ENCODE results near the gene WDR90. TPM values are rescaled to one million over a fixed set of nuclear protein-coding genes. Genes with fewer than 3 reads are reported as not detected.

The WDR90 gene
- total and polyA plus RNA-seq, 10 of the 15 experiments (the other 5 are each of a cell fraction or from before 2014, with no cell fraction given) = 2.0 to 65.0 (median 16.7) TPM

DNA sequence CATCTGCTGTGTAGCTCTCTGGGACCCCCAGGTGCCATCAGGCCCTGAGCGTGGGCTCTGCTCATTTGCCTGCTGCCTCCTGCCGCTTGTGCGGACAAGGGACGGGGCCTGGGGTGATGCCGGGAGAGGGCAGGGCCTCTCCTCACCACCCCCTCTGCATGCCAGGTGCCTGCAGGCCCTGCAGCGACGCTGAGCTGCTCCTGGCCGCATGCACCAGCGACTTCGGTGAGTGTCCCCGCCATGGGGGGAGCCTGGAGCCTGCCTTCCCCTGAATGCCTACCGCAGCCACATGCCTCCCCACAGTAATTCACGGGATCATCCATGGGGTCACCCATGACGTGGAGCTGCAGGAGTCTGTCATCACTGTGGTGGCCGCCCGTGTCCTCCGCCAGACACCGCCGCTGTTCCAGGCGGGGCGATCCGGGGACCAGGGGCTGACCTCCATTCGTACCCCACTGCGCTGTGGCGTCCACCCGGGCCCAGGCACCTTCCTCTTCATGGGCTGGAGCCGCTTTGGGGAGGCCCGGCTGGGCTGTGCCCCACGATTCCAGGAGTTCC lies 67.7 kb downstream of the WDR90 start (continued):
- TF ChIP-seq, protein P1, sequence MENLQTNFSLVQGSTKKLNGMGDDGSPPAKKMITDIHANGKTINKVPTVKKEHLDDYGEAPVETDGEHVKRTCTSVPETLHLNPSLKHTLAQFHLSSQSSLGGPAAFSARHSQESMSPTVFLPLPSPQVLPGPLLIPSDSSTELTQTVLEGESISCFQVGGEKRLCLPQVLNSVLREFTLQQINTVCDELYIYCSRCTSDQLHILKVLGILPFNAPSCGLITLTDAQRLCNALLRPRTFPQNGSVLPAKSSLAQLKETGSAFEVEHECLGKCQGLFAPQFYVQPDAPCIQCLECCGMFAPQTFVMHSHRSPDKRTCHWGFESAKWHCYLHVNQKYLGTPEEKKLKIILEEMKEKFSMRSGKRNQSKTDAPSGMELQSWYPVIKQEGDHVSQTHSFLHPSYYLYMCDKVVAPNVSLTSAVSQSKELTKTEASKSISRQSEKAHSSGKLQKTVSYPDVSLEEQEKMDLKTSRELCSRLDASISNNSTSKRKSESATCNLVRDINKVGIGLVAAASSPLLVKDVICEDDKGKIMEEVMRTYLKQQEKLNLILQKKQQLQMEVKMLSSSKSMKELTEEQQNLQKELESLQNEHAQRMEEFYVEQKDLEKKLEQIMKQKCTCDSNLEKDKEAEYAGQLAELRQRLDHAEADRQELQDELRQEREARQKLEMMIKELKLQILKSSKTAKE (IDR thresholded peaks at IDR 0.05; ENCODE audit: low read depth, poor library complexity, severe bottlenecking) = no peak
- TF ChIP-seq PAX5 (IDR thresholded peaks at IDR 0.05; ENCODE audit: borderline replicate concordance, low read depth, low read length) (no peak), MYC (IDR thresholded peaks at IDR 0.05; ENCODE audit: insufficient read depth, insufficient read length, insufficient replicate concordance, low read length, severe bottlenecking) (no peak), MAX (IDR thresholded peaks at IDR 0.05; ENCODE audit: low read depth, low read length) (no peak), STAT3 (IDR thresholded peaks at IDR 0.05; ENCODE audit: low read depth, low read length) (no peak), MEF2B (IDR thresholded peaks at IDR 0.05; ENCODE audit: partially characterized antibody, poor library complexity, severe bottlenecking) (no peak)
- TF ChIP-seq, protein P2, sequence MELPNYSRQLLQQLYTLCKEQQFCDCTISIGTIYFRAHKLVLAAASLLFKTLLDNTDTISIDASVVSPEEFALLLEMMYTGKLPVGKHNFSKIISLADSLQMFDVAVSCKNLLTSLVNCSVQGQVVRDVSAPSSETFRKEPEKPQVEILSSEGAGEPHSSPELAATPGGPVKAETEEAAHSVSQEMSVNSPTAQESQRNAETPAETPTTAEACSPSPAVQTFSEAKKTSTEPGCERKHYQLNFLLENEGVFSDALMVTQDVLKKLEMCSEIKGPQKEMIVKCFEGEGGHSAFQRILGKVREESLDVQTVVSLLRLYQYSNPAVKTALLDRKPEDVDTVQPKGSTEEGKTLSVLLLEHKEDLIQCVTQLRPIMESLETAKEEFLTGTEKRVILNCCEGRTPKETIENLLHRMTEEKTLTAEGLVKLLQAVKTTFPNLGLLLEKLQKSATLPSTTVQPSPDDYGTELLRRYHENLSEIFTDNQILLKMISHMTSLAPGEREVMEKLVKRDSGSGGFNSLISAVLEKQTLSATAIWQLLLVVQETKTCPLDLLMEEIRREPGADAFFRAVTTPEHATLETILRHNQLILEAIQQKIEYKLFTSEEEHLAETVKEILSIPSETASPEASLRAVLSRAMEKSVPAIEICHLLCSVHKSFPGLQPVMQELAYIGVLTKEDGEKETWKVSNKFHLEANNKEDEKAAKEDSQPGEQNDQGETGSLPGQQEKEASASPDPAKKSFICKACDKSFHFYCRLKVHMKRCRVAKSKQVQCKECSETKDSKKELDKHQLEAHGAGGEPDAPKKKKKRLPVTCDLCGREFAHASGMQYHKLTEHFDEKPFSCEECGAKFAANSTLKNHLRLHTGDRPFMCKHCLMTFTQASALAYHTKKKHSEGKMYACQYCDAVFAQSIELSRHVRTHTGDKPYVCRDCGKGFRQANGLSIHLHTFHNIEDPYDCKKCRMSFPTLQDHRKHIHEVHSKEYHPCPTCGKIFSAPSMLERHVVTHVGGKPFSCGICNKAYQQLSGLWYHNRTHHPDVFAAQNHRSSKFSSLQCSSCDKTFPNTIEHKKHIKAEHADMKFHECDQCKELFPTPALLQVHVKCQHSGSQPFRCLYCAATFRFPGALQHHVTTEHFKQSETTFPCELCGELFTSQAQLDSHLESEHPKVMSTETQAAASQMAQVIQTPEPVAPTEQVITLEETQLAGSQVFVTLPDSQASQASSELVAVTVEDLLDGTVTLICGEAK (IDR thresholded peaks at IDR 0.05; ENCODE audit: borderline replicate concordance) = no peak

Other genes with a start within 250 kb of the WDR90 start
Only the 7 nearest of the 25 such genes appear.
- gene WFIKKN1, start 18.4 kb upstream of the WDR90 start, total RNA-seq (2014; rRNA removed) = 0.06 and 0.11 TPM in 2 replicates
- gene WFIKKN1, start 18.4 kb upstream of the WDR90 start, total RNA-seq (2014; rRNA removed; fragmentation: Illumina TruSeq; extraction: Trizol) = 0.04 TPM in 1 of 2 replicates, not detected in the other
- gene WFIKKN1, start 18.4 kb upstream of the WDR90 start, total RNA-seq (2021) = 0.27 and 0.41 TPM in 2 replicates
- 0.01 and 0.03 TPM in 2 replicates for gene WFIKKN1, start 18.4 kb upstream of the WDR90 start, polyA plus RNA-seq (2011; rRNA removed)
- gene WFIKKN1, start 18.4 kb upstream of the WDR90 start, polyA plus RNA-seq (2014; fragmentation: Illumina TruSeq; extraction: Trizol) = 0.01 TPM in 1 of 2 replicates, not detected in the other
- not detected for gene WFIKKN1, start 18.4 kb upstream of the WDR90 start, polyA plus RNA-seq (2014; fragmentation: Nextera tagmentation; extraction: Ambion mirVana)
- 0.15 and 0.62 TPM in 2 replicates for gene WFIKKN1, start 18.4 kb upstream of the WDR90 start, polyA plus RNA-seq (2014; rRNA removed)
- gene WFIKKN1, start 18.4 kb upstream of the WDR90 start, polyA plus RNA-seq (2016; fragmentation: Nextera tagmentation; extraction: Ambion mirVana) = under 1 TPM; 0.05 to 0.19 TPM
- gene METTL26, start 13.1 kb upstream of the WDR90 start, total RNA-seq (2014; rRNA removed) = 107 and 116 TPM in 2 replicates
- gene METTL26, start 13.1 kb upstream of the WDR90 start, total RNA-seq (2014; rRNA removed; fragmentation: Illumina TruSeq; extraction: Trizol) = 31.9 and 36.2 TPM in 2 replicates
- gene METTL26, start 13.1 kb upstream of the WDR90 start, total RNA-seq (2021) = 94.0 and 97.0 TPM in 2 replicates
- 33.7 and 61.6 TPM in 2 replicates for gene METTL26, start 13.1 kb upstream of the WDR90 start, polyA plus RNA-seq (2011; rRNA removed)
- gene METTL26, start 13.1 kb upstream of the WDR90 start, polyA plus RNA-seq (2014; fragmentation: Illumina TruSeq; extraction: Trizol) = 14.0 and 25.0 TPM in 2 replicates
- 10 to 100 TPM in 1 of 2 experiments, 1 to 10 TPM in 1; 5.4 to 12.0 TPM for gene METTL26, start 13.1 kb upstream of the WDR90 start, polyA plus RNA-seq (2014; fragmentation: Nextera tagmentation; extraction: Ambion mirVana)
- gene METTL26, start 13.1 kb upstream of the WDR90 start, polyA plus RNA-seq (2014; rRNA removed) = 163 and 172 TPM in 2 replicates
- 100 to 1,000 TPM; 140 to 155 TPM for gene METTL26, start 13.1 kb upstream of the WDR90 start, polyA plus RNA-seq (2016; fragmentation: Nextera tagmentation; extraction: Ambion mirVana)
- 77.5 and 93.1 TPM in 2 replicates for gene MCRIP2, start 7.5 kb upstream of the WDR90 start, total RNA-seq (2014; rRNA removed)
- 16.9 and 21.3 TPM in 2 replicates for gene MCRIP2, start 7.5 kb upstream of the WDR90 start, total RNA-seq (2014; rRNA removed; fragmentation: Illumina TruSeq; extraction: Trizol)
- gene MCRIP2, start 7.5 kb upstream of the WDR90 start, total RNA-seq (2021) = 83.0 and 92.2 TPM in 2 replicates
- gene MCRIP2, start 7.5 kb upstream of the WDR90 start, polyA plus RNA-seq (2011; rRNA removed) = 15.2 and 37.4 TPM in 2 replicates
- gene MCRIP2, start 7.5 kb upstream of the WDR90 start, polyA plus RNA-seq (2014; fragmentation: Illumina TruSeq; extraction: Trizol) = 1.6 and 6.1 TPM in 2 replicates
- 1 to 10 TPM in 1 of 2 experiments, under 1 TPM in 1; 0.19 to 4.3 TPM for gene MCRIP2, start 7.5 kb upstream of the WDR90 start, polyA plus RNA-seq (2014; fragmentation: Nextera tagmentation; extraction: Ambion mirVana)
- gene MCRIP2, start 7.5 kb upstream of the WDR90 start, polyA plus RNA-seq (2014; rRNA removed) = 83.0 and 105 TPM in 2 replicates
- 10 to 100 TPM; 78.3 to 84.5 TPM for gene MCRIP2, start 7.5 kb upstream of the WDR90 start, polyA plus RNA-seq (2016; fragmentation: Nextera tagmentation; extraction: Ambion mirVana)
- gene RHOT2, start 18.8 kb downstream of the WDR90 start, total RNA-seq (2014; rRNA removed) = 57.3 and 77.8 TPM in 2 replicates
- gene RHOT2, start 18.8 kb downstream of the WDR90 start, total RNA-seq (2014; rRNA removed; fragmentation: Illumina TruSeq; extraction: Trizol) = 20.6 and 23.5 TPM in 2 replicates
- gene RHOT2, start 18.8 kb downstream of the WDR90 start, total RNA-seq (2021) = 149 and 167 TPM in 2 replicates
- 31.1 and 61.9 TPM in 2 replicates for gene RHOT2, start 18.8 kb downstream of the WDR90 start, polyA plus RNA-seq (2011; rRNA removed)
- gene RHOT2, start 18.8 kb downstream of the WDR90 start, polyA plus RNA-seq (2014; fragmentation: Illumina TruSeq; extraction: Trizol) = 9.4 and 44.3 TPM in 2 replicates
- gene RHOT2, start 18.8 kb downstream of the WDR90 start, polyA plus RNA-seq (2014; fragmentation: Nextera tagmentation; extraction: Ambion mirVana) = 1 to 10 TPM; 3.7 to 5.6 TPM
- 174 and 190 TPM in 2 replicates for gene RHOT2, start 18.8 kb downstream of the WDR90 start, polyA plus RNA-seq (2014; rRNA removed)
- gene RHOT2, start 18.8 kb downstream of the WDR90 start, polyA plus RNA-seq (2016; fragmentation: Nextera tagmentation; extraction: Ambion mirVana) = 100 to 1,000 TPM; 124 to 141 TPM
- 0.22 and 0.28 TPM in 2 replicates for gene RHBDL1, start 26.3 kb downstream of the WDR90 start, total RNA-seq (2014; rRNA removed)
- gene RHBDL1, start 26.3 kb downstream of the WDR90 start, total RNA-seq (2014; rRNA removed; fragmentation: Illumina TruSeq; extraction: Trizol) = 0.09 TPM in 1 of 2 replicates, not detected in the other
- gene RHBDL1, start 26.3 kb downstream of the WDR90 start, total RNA-seq (2021) = 1.0 and 1.3 TPM in 2 replicates
- 0.27 and 0.65 TPM in 2 replicates for gene RHBDL1, start 26.3 kb downstream of the WDR90 start, polyA plus RNA-seq (2011; rRNA removed)
- gene RHBDL1, start 26.3 kb downstream of the WDR90 start, polyA plus RNA-seq (2014; fragmentation: Illumina TruSeq; extraction: Trizol) = 0.04 TPM in 1 of 2 replicates, not detected in the other
- gene RHBDL1, start 26.3 kb downstream of the WDR90 start, polyA plus RNA-seq (2014; fragmentation: Nextera tagmentation; extraction: Ambion mirVana) = not detected
- gene RHBDL1, start 26.3 kb downstream of the WDR90 start, polyA plus RNA-seq (2014; rRNA removed) = 0.82 and 0.88 TPM in 2 replicates
- gene RHBDL1, start 26.3 kb downstream of the WDR90 start, polyA plus RNA-seq (2016; fragmentation: Nextera tagmentation; extraction: Ambion mirVana) = not detected
- gene STUB1, start 31.0 kb downstream of the WDR90 start, total RNA-seq (2014; rRNA removed) = 87.5 and 104 TPM in 2 replicates
- gene STUB1, start 31.0 kb downstream of the WDR90 start, total RNA-seq (2014; rRNA removed; fragmentation: Illumina TruSeq; extraction: Trizol) = 63.0 and 65.8 TPM in 2 replicates
- gene STUB1, start 31.0 kb downstream of the WDR90 start, total RNA-seq (2021) = 82.6 and 92.2 TPM in 2 replicates
- gene STUB1, start 31.0 kb downstream of the WDR90 start, polyA plus RNA-seq (2011; rRNA removed) = 25.6 and 47.6 TPM in 2 replicates
- gene STUB1, start 31.0 kb downstream of the WDR90 start, polyA plus RNA-seq (2014; fragmentation: Illumina TruSeq; extraction: Trizol) = 16.1 and 49.7 TPM in 2 replicates
- 10 to 100 TPM in 1 of 2 experiments, 1 to 10 TPM in 1; 4.2 to 26.6 TPM for gene STUB1, start 31.0 kb downstream of the WDR90 start, polyA plus RNA-seq (2014; fragmentation: Nextera tagmentation; extraction: Ambion mirVana)
- 71.3 and 80.9 TPM in 2 replicates for gene STUB1, start 31.0 kb downstream of the WDR90 start, polyA plus RNA-seq (2014; rRNA removed)
- 100 to 1,000 TPM; 120 to 136 TPM for gene STUB1, start 31.0 kb downstream of the WDR90 start, polyA plus RNA-seq (2016; fragmentation: Nextera tagmentation; extraction: Ambion mirVana)
- 30.5 and 37.6 TPM in 2 replicates for gene JMJD8, start 35.0 kb downstream of the WDR90 start, total RNA-seq (2014; rRNA removed)
- 15.6 and 18.5 TPM in 2 replicates for gene JMJD8, start 35.0 kb downstream of the WDR90 start, total RNA-seq (2014; rRNA removed; fragmentation: Illumina TruSeq; extraction: Trizol)
- gene JMJD8, start 35.0 kb downstream of the WDR90 start, total RNA-seq (2021) = 38.2 and 39.1 TPM in 2 replicates
- gene JMJD8, start 35.0 kb downstream of the WDR90 start, polyA plus RNA-seq (2011; rRNA removed) = 8.0 and 23.5 TPM in 2 replicates
- gene JMJD8, start 35.0 kb downstream of the WDR90 start, polyA plus RNA-seq (2014; fragmentation: Illumina TruSeq; extraction: Trizol) = 8.0 and 23.9 TPM in 2 replicates
- 1 to 10 TPM in 1 of 2 experiments, under 1 TPM in 1; 1.00 to 3.4 TPM for gene JMJD8, start 35.0 kb downstream of the WDR90 start, polyA plus RNA-seq (2014; fragmentation: Nextera tagmentation; extraction: Ambion mirVana)
- gene JMJD8, start 35.0 kb downstream of the WDR90 start, polyA plus RNA-seq (2014; rRNA removed) = 46.5 and 47.2 TPM in 2 replicates
- gene JMJD8, start 35.0 kb downstream of the WDR90 start, polyA plus RNA-seq (2016; fragmentation: Nextera tagmentation; extraction: Ambion mirVana) = 10 to 100 TPM; 39.1 to 50.4 TPM